GM06990 (cell line): ENCODE measurements around the gene CCSER1.

Source experiments
- DNase-seq: peaks from one replicate; pipeline ENCODE4 v3.0.0-alpha.2; 2011; ENCODE audit not compliant: insufficient read length; ENCODE audit errors: extremely low read depth
- H3K27me3 ChIP-seq: replicated peaks from 2 replicates; pipeline ENCODE4 v1.6.0; 2011; ENCODE audit warnings: low read length; ENCODE audit not compliant: control insufficient read depth, insufficient read depth
- H3K36me3 ChIP-seq: 2 replicates; pipeline ENCODE4 v1.5.1; 2011; ENCODE audit warnings: low read length; ENCODE audit not compliant: control insufficient read depth, insufficient read depth
- H3K4me3 ChIP-seq: replicated peaks from 2 replicates; pipeline ENCODE4 v1.5.1; 2011; ENCODE audit warnings: low read depth, mild to moderate bottlenecking, control low read depth, low read length
- CTCF ChIP-seq: IDR thresholded peaks from 2 replicates; pipeline ENCODE4 v1.5.1; 2011; ENCODE audit warnings: low read length, control low read depth, mild to moderate bottlenecking, inconsistent platforms; ENCODE audit not compliant: insufficient read depth, poor library complexity, severe bottlenecking

CCSER1 gene

GRCh38 chr4:90245837-90246236, 118.6 kb downstream of the CCSER1 start:
- no peak for DNase-seq
- H3K27me3 ChIP-seq: no peaks in the 10 kb centered on the region
- H3K36me3 ChIP-seq: no peaks in the 10 kb centered on the region
- TF ChIP-seq CTCF: no peak
- no peak overlapping the region for H3K4me3 ChIP-seq

GRCh38 chr4:90246816-90247215, 119.6 kb downstream of the CCSER1 start:
- Histone ChIP-seq H3K27me3 (no peaks in the 10 kb centered on the region), H3K4me3 (no peak overlapping the region), H3K36me3 (no peaks in the 10 kb centered on the region)
- no peak for DNase-seq
- TF ChIP-seq CTCF: no peak

GRCh38 chr4:90254357-90254756, 127.2 kb downstream of the CCSER1 start:
- H3K36me3 ChIP-seq: no peaks in the 10 kb centered on the region
- no peak overlapping the region for H3K4me3 ChIP-seq
- H3K27me3 ChIP-seq: no peaks in the 10 kb centered on the region
- no peak for TF ChIP-seq CTCF
- DNase-seq: no peak

GRCh38 chr4:90274175-90274574, 147.0 kb downstream of the CCSER1 start:
- no peaks in the 10 kb centered on the region for H3K27me3 ChIP-seq
- no peaks in the 10 kb centered on the region for H3K36me3 ChIP-seq
- no peak for DNase-seq
- TF ChIP-seq CTCF: no peak
- H3K4me3 ChIP-seq: no peak overlapping the region

GRCh38 chr4:90280954-90281353, 153.8 kb downstream of the CCSER1 start:
- no peak for DNase-seq
- no peak for TF ChIP-seq CTCF
- no peak overlapping the region for H3K4me3 ChIP-seq
- H3K27me3 ChIP-seq: no peaks in the 10 kb centered on the region
- H3K36me3 ChIP-seq: no peaks in the 10 kb centered on the region
